ENCODE data around the gene NDST4. TPM values are rescaled to one million over a fixed set of nuclear protein-coding genes. Genes with fewer than 3 reads are reported as not detected.

NDST4 gene
- total RNA-seq, 1 experiment from 2014 or later: 0.13 TPM

GRCh38 chr4:115030281-115030680 is 83.1 kb downstream of the NDST4 start:
- no peak for TF ChIP-seq SIN3A (IDR thresholded peaks at IDR 0.05; ENCODE audit: borderline replicate concordance, insufficient read depth, low read depth, low read length)
- TF ChIP-seq REST (IDR thresholded peaks at IDR 0.05; ENCODE audit: insufficient read depth in 1 of 2, low read depth in 2 of 2, low read length in 1 of 2): no peak
- TF ChIP-seq, protein P1, sequence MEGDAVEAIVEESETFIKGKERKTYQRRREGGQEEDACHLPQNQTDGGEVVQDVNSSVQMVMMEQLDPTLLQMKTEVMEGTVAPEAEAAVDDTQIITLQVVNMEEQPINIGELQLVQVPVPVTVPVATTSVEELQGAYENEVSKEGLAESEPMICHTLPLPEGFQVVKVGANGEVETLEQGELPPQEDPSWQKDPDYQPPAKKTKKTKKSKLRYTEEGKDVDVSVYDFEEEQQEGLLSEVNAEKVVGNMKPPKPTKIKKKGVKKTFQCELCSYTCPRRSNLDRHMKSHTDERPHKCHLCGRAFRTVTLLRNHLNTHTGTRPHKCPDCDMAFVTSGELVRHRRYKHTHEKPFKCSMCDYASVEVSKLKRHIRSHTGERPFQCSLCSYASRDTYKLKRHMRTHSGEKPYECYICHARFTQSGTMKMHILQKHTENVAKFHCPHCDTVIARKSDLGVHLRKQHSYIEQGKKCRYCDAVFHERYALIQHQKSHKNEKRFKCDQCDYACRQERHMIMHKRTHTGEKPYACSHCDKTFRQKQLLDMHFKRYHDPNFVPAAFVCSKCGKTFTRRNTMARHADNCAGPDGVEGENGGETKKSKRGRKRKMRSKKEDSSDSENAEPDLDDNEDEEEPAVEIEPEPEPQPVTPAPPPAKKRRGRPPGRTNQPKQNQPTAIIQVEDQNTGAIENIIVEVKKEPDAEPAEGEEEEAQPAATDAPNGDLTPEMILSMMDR (IDR thresholded peaks at IDR 0.05): no peak
- TF ChIP-seq POLR2AphosphoS5 (IDR thresholded peaks at IDR 0.05; ENCODE audit: low read depth, low read length): no peak
- no peak for TF ChIP-seq TCF7L2 (IDR thresholded peaks at IDR 0.05; ENCODE audit: low read depth, low read length)
- no peak for ATAC-seq
- CTCF ChIA-PET: no interaction called here
- Histone ChIP-seq H3K4me3 (ENCODE audit: low read depth in 2 of 2, low read length in 2 of 2) (no peak overlapping the region), H3K27ac (ENCODE audit: low read length) (no peak overlapping the region), H3K4me1 (ENCODE audit: control insufficient read depth, insufficient read depth, low read length) (no peaks in the 10 kb centered on the region), H3K36me3 (ENCODE audit: control insufficient read depth, insufficient read depth, low read length) (no peaks in the 10 kb centered on the region), H3K9me3 (ENCODE audit: control insufficient read depth, insufficient read depth, low read depth, low read length) (no peaks in the 10 kb centered on the region), H3K27me3 (ENCODE audit: control insufficient read depth, insufficient read depth, low read length) (no peaks in the 10 kb centered on the region)
- BruUV-seq (replicated peaks): no TSS peak
- POLR2A ChIA-PET: no interaction called here
- intact Hi-C loops (cut with micrococcal nuclease; ENCODE audit: unreplicated experiment) (no loop called here), in situ Hi-C loops (cut with HindIII; ENCODE audit: low pct_unique_long_range_greater_than_20kb, low sequenced_read_pairs) (no loop called here)
- DNase-seq (ENCODE audit: low read depth, low spot score): no peak

DNA sequence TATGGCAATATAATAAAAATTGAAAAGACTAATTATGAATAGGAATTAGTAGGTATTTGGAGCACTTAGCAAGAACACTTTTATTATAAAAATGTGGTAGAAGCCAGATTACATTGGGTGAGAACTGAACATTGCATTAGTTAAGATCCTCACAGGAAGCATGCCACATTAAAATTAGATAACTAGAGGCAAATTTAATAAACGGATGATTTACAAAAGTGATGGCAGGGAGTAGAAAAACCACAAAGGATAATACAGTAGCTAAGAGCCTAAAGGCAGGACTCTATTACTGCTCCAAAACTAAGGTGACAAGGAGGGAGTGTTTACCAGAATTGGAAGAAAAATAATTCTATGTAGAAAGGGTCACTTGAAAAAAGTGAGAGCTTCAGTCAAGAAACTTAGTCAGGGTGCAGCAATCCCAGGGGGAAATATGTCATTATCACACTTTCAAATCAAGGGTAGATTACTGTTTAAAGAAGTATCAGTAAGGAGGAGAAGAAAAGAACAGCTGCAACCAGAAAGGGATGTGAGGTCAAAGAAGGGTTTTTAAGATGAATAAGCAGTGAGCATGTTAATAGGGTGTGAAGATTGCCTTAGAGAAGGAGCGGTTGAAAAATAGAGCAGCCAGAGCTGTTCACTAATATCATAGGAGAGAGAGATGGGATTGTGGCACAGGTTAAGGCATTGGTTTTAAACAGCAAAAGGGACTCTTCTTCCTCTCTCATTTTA is 84.6 kb downstream of the NDST4 start:
- intact Hi-C loops (cut with micrococcal nuclease; ENCODE audit: unreplicated experiment): no loop called here
- Histone ChIP-seq H3K9me3 (ENCODE audit: control insufficient read depth, insufficient read depth, low read depth, low read length) (no peaks in the 10 kb centered on the region), H3K27me3 (ENCODE audit: control insufficient read depth, insufficient read depth, low read length) (no peaks in the 10 kb centered on the region), H3K4me3 (ENCODE audit: low read depth in 2 of 2, low read length in 2 of 2) (no peak overlapping the region), H3K4me1 (ENCODE audit: control insufficient read depth, insufficient read depth, low read length) (no peaks in the 10 kb centered on the region), H3K27ac (ENCODE audit: low read length) (no peak overlapping the region), H3K36me3 (ENCODE audit: control insufficient read depth, insufficient read depth, low read length) (no peaks in the 10 kb centered on the region)
- POLR2A ChIA-PET: no interaction called here
- TF ChIP-seq POLR2AphosphoS5 (IDR thresholded peaks at IDR 0.05; ENCODE audit: low read depth, low read length) (no peak), REST (IDR thresholded peaks at IDR 0.05; ENCODE audit: insufficient read depth in 1 of 2, low read depth in 2 of 2, low read length in 1 of 2) (no peak), TCF7L2 (IDR thresholded peaks at IDR 0.05; ENCODE audit: low read depth, low read length) (no peak), SIN3A (IDR thresholded peaks at IDR 0.05; ENCODE audit: borderline replicate concordance, insufficient read depth, low read depth, low read length) (no peak)
- TF ChIP-seq, protein P1 (IDR thresholded peaks at IDR 0.05): no peak
- CTCF ChIA-PET: no interaction called here
- no peak for ATAC-seq
- BruUV-seq (replicated peaks): no TSS peak
- in situ Hi-C loops (cut with HindIII; ENCODE audit: low pct_unique_long_range_greater_than_20kb, low sequenced_read_pairs): no loop called here
- DNase-seq (ENCODE audit: low read depth, low spot score): no peak
